ENCODE data around the gene COL23A1.

The COL23A1 gene

DNA sequence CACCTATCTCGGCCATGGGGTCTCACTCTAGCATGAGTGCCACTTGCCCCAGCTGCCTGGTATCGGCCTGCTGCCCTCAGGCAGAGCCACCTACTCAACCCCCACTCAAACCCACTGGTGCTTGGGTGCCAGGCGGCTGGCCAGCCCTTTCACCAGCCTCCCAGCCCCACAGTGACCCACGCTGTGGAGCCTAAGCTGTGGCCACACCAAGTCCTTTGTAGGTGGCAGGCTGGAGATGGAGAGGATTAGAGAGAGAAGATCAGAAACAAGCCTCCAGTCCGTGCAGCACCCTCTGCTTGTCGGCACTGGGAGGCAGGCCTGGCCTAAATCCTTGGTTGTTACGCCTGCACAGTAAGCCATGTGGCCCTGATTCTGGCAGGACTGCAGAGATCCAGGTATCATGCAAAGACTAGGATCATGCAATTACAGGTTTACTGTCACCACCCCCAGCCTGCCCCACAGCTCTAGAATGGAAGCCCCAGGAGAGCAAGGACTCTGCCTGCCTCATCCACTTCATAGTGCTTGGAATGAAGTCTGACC is 171.7 kb downstream of the COL23A1 start:
- no peak for DNase-seq

DNA sequence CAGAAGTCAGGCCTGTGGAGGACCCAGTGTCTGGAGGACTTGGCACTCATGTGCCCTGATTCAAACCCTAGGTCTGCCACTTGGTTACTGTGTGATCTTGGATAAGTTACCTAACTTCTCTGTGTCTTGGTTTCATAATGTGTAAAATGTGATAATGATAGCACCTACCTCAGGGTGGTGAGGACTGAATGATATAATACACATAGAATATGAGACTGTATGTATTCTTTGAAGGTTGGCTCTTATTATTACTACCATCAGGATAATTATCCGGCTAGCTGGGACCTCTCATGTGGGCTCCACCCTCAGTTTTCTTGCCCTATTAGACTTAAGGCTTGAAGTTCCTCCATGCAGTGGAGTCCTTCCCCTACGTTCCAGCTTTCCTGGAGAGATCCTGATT is 172.2 kb downstream of the COL23A1 start:
- no peak for DNase-seq

DNA sequence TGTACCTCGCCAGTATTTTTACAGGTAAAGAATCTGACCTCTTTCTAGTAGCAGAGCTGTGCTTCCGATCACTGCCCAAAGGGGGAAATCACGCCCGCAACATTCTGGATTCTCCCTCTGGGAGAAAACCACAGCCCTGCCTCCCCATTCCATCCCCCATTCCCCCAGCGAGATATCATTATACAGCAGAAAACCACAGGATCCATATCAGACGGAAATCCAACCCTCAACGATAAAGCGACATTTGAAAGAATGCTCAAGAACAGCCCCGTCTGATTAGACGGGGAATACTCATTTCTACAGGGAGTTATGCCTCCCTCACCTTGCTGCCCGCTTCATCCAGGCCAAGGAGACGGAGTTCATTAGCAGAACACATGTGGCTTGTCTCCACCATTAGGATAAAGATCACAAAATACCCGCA is 172.8 kb downstream of the COL23A1 start:
- no peak for DNase-seq

DNA sequence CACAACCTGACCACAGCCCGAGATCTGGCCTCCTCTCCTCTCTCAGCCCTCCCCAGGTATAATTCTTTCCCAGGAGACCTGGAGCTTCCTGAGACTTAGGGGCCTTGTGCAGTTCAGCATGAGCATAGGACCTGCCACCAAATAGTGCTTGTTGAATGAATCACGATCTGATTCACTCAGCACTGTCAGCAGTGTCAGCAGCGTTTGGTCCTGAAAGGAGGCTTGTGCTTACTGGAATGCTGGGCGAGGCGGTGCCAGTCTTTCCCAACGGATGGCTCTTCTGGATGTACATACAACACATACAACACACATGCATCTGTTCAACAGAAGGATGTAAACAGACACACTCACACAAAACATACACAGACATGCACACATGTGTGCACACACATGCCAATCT is 173.3 kb downstream of the COL23A1 start:
- DNase-seq = no peak

DNA sequence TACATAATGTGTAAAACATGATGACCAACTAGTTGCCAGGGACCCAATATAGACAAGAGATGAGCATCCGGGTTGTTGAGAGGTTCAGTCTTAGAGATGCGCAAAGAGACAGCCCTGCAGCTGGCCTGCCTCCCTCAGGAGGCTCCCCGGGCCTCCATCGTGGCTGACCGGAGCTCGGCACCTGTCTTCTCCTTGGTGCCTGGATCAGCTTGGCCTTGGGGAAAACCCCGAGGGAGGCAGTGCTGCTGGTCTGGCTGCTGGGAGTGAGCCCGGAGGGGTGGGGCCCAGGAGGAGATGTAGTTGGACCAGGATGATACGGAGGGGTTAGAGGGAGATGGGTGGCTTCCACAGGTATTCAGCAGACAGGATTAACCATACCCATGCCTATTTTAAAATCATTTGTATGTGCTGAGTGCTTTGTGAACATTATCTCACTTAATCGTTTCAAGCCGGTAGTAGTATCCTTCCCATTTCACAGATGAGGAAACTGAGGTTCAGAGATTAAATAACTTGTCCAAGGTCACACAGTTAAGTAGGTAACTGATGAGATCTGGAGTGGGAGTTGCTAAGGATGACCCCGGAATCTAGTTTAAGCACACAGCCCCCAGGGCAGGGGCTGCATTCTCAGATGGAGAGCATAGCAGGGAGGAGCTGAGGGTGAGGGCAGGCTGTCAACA is 173.8 kb downstream of the COL23A1 start:
- no peak for DNase-seq

DNA sequence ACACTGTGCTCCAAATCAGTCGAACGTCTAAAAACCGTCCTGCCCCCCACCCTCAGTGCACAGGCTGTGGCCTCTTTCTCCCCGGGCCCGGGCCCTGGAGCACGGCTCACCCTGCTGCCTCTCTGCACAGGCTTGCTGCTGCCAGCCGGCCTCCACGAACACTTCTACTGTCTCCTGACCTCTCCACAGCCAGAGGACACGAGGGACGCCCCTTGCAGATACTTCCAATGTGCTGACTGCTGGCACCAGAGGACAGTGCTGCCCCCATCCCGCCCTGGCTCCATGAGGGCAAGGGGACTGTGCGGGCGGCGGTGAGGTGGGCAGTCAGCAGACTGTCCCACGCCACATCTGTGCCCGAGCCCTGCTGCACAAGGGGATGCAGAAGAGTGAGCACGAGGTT is 174.8 kb downstream of the COL23A1 start:
- DNase-seq = no peak

DNA sequence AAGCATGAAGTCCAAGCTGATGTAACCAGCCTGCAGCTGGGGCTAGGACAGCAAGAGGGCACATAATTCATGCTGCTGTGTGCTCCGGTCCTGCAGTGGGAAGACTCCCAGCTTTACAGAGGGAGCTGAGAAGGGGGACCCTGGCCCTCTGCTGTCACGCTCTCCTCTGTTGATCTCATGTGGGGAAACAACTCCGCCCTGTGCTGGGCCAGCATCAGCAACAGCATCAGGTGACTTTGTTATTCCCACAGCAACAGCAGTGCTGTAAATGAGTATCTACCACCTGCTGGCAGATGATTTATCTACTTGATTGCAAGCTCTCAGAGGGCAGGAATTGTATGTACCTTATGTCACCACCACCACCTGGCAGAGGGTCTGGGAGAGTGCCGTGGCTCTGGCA is 176.2 kb downstream of the COL23A1 start:
- DNase-seq = no peak

DNA sequence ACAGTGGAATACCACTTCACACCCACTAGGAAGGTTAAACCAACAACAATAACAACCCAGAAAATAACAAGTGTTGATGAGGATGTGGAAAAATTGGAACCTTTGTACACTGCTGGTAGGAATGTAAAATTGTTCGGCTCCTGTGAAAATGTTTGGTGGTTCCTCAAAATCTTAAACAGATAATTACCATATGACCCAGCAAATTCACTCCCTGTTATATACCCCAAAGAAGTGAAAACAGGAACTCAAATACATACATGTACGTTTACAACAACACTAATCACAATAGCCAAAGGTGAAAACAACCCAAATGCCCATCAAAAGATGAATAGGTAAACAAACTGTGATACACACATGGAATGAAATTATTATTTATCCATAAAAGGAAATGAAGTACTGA is 179.1 kb downstream of the COL23A1 start:
- DNase-seq = no peak

DNA sequence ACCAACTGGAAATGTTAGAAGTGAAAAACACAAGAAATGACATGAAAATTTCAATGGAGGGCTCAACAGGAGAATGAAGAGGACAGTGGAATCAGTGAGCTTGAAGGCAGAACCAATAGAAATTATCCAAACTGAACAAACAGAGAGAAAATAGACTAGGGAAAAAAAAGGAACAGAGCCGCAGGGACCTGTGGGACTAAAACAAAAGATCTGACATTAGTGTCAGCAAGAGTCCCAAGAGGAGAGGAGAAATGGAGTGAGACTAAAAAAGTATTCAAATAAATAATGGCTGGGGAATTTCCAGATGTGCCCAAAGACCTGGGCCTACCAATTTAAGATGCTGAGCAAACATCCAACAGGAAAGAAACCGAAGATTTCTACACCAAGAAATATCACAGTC is 182.5 kb downstream of the COL23A1 start:
- no peak for DNase-seq

DNA sequence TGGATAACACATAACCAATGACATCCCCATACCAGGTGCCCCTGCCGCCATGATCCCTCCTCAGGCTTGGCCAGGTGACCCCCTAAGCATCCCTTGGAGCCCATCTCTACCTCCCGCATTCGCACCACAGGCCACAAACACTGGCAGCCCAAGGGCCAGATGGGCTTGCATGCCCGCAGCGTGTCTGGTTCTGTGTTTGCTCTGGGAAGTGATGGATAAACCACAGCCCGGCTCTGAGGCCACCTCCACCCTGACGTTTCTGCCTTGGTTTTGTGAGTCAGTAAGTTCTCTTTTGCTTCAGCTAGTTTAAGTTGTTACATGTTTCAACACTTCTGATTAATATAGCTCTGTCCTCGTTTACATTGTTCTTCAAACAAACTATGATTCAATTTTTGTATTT is 185.2 kb downstream of the COL23A1 start:
- no peak for DNase-seq

DNA sequence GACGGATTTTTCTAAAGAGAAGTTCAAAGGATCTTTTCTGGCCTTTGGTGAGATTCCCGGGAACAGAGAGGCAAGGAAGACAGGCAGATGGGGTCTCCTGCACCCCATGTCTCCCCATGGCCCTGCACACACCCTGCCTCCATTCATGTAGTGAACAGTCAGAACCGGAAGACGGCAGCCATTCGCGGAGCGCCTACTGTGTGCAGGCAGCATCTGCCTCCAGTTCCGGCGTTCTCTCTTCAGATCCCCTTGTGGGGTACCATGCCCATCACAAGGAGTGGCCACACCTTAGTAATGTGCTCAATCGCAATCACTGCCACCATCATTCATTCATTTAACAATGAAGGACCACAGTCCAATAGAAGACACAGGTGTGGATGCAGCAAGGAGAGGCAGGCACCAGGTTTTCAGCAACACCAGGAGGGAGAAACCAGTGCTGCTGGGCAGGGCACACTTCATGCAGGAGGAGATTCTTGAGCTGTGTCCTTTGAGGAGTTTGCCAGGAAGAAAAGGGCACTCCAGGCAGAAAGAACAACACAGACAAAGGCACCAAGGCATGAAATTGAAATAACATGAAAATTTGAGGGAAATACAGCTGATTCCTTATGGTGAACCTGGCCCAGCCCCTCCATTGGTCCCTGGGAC is 186.1 kb downstream of the COL23A1 start:
- no peak for DNase-seq

DNA sequence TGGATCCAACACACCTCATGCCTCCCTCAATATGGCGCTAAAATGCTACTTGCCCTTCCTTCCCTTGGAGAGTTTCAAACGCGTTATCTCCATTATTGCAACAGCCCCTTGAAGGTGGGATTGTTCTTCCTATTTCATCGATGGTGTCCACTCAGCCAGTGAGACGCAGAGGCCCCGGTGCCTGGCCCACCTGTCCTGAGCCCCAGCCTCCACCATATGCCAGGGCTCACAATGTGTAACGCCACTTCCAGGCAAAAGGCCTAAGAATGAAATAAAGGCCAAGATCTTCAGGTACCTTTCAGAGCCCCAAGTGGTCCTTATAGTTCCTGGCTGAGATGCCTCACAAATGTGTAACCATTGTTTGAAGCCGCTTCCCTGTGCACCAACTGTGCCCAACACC is 186.8 kb downstream of the COL23A1 start:
- no peak for DNase-seq

DNA sequence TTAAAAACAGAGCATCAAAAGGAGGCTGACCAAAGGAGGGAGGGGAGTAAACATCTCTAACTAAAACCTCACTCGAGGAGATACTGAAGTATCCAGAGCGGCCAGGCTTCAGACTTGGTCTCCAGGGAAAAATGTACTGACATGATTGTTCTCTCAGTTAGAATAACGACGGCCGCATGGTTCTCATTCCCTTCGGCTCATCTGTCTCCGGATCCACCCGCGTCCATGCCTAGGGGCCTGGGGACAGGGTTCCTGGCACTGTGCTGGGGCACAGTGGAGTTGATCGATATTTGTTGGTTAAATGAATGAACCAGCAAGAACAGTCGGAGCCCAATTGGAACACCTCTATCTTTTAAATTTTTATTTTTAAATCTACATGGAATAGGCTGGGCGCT is 190.5 kb downstream of the COL23A1 start:
- DNase-seq = no peak

DNA sequence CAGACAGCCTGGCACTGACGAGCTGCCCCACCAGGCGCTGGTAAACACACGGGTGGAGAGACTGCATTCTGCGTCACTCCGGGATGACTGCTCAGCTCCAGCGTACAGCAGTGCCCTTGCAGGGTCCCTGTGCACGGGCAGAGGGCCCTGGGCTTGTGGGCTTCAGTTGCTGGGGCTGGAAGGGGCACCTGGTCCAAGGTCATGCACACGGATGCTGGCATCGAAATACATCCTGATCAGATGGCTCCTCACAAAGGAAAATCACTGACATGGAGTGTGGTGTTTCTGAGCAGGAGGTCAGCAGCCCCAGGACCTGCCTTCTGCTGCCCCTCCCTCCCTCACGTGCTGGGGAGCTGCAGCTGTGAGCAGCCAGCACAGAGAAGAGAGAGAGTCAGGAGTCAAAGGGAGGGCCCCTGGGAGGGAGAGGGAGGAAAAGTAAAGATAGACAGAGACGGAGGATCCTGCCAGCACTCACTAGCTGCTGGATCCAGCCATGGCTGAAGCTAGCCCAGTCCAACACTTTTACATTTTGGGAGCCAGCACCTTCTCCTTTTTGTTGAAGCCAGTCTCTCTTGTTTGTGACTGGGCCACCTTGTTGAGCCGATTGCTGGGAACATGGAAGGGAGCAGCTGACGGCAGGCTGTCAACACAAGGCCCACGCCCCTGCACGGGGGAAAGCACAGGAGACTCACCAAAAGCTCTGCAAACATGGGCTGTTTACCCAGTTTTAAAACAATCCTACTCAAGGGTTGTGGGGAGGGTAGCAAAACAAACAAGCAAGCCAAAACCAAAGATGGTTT is 191.1 kb downstream of the COL23A1 start:
- no peak for DNase-seq

DNA sequence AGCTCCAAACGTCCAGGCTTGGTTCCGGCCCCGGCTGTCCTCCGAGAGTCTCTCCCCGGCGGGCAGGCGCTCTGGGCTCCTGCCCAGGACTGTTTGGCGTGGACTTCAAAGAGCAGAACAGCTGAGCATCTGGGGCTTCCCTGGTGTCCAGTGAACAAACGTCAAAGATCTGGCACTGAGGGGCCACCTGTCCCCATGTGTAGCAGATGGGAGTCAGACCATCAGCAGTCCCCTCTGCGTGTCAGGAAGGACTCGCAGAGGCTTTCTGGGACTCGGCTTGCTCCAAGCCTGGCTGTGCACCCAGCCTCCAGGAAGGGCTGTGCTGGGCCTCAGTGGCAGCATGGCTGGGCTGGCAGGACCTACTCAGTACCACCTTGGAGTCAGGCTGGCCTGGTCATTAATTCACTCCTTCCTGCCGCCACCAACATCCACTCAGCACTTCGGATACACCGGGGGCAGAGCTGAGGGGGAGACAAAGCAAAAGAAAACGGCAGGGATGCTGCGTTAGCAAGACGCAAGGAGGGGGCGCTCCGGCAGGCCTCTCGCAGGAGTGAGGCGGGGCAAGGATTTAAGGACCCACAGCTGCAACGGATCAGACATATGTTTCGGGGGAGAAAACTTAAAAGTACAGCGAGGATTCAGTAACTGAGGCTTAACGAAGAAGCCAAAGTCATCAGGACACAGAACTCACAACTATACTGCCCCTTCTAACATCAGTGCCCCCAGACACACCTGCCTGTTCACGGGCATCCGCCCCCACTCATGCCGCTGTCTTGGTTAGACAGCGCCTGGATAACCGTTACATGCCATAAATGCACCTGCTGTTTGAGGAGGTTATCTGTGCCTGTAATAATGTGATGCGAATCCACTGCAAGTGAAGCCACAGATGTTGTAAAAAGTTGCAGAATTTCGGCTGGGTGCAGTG is 193.1 kb downstream of the COL23A1 start:
- no peak for DNase-seq

DNA sequence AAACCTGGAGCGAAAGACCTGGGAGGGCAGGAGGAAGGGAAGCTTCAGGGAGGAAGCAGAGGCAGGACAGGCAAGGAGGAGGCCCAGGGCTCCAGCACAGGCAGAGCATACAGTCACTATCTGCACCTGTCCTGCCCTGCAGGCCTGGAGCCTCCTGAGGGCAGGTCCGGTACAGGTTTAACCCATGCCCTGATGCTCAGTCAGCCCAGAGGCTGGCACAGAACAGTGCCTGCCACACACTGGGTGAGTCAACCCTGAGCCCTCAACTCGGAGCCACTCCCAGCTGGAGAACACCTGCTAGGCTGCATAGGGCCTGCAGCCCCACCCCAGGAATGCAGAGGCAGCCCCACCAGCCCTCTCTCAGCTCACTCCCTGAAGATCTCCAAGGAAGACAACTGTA is 196.1 kb downstream of the COL23A1 start:
- no peak for DNase-seq

DNA sequence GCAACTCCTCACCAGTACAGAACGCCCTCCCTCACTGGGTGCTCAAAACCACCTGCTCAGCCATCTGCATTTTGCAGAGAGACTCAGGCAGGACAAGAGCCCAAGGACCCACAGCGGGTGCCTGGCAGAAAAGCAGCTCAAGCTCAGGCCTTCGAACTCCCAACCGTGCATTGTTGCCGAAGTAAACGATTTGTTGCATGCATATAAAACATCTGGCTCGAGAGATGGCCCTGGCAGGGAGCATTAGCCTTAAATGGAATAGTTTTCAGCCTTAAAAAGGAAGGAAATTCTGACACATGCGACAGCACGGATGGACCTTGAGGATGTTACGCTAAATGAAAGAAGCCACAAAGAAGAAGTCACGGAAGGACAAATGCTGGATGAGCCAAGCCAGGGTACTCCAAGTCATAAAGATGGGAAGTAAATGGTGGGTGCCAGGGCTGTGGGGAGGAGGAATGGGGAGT is 197.2 kb downstream of the COL23A1 start:
- no peak for DNase-seq

DNA sequence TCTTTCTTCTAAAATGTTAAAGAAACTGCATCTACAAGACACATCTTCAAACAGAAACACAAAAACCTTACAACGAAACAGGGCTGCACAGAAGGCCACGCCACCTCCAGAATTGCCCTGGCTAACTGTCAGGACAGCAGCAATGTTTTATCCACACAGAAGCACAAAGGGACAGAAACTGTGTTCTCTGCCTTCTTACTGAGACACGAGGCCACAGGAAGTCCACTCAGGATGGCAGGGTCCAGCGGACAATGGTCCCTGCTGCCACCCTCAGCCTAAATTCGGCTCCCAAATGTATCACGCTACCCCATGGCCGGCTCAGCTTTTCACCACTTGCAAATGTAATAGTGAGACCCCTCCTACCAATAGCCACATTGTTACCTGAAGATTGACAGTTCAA is 197.8 kb downstream of the COL23A1 start:
- no peak for DNase-seq

DNA sequence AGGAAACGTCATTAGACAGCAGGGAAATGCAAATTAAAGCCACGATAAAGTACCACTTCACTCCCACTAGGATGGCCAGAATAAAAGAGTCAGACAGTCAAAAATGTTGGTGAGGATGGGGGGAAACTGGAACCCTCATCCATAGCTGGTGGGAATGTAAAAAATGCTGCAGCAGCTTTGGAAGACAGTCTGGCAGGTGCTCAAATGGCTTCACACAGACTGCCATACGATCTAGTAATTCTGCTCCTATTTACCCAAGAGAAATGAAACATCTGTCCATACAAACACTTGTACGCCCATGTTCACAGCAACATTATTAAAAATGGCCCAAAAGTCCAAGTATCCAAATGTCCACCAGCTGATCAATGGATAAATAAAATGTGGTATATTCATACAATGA is 198.7 kb downstream of the COL23A1 start:
- DNase-seq = no peak

DNA sequence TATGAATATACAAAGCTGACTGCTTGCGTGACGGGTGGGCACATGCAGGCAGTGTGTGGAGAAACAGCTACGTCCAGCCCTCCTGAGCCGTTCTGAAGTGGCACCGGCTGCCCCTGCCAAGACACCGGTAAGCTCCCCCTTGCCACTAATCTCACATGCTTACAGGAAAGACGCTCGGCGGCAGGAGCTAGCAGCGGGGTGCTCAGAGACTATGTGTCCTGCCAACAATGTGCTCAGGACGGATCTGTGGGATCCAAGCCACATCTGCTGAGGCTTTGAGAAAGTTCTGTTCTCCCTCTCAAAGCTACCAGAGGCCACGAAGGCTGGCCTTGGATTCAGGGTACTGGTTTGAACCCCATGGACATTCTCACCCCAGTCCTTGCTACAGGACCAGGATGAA is 200.4 kb downstream of the COL23A1 start:
- no peak for DNase-seq

DNA sequence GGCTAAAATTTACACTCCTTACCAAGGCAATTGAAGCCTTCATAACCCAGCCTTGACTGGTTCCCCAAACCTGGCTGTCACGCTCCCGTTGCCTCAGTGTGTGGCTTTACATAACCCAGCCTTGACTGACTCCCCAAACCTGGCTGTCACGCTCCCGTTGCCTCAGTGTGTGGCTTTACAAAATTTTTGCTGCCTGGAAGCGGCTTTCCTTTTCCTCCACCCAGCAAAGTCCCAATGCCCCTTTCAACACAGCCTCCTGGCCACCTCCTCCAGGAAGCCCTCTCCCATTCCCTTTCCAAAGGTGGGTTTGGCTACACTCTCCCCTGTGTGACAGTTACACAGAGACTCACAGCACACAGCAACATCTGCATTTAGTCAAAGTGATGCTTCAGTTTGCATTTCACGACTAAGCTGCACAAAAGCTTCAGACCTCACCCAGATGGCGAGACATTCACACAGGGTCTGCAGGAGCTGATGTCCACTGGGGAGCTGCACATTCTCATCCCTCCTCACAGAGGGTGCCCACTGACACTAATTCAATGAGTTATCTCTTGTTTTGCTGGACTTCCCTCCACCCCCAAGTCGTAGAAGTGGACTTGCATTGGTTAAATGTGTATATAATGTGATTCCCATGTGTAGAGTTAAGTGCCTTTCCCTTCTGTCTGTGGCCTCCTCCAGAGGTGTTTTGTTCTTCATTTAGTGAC is 201.0 kb downstream of the COL23A1 start:
- DNase-seq = no peak

Measured in KG1 (cell line).